OCI-M2 (cell line): ENCODE data around the gene GP1BB.

ENCODE experiments used
- DNase-seq: peaks from one replicate; lab custom pipeline; 2025; ENCODE audit not compliant: unreplicated experiment; lab: John Stamatoyannopoulos, UW

GP1BB gene

GRCh38 chr22:19765477-19766239 lies 42.3 kb downstream of the GP1BB start:
- no peak for DNase-seq

GRCh38 chr22:19766240-19766510 lies 42.8 kb downstream of the GP1BB start:
- DNase-seq: no peak

GRCh38 chr22:19766511-19767426 lies 43.4 kb downstream of the GP1BB start:
- DNase-seq: no peak

- no peak for DNase-seq
Observed at GRCh38 chr22:19767427-19768341, 44.3 kb downstream of the GP1BB start.

GRCh38 chr22:19769393-19769715 lies 46.0 kb downstream of the GP1BB start:
- DNase-seq: no peak

- no peak for DNase-seq
Observed at GRCh38 chr22:19770349-19771220, 47.2 kb downstream of the GP1BB start.

GRCh38 chr22:19772422-19772672 lies 49.0 kb downstream of the GP1BB start:
- DNase-seq: no peak

GRCh38 chr22:19772673-19773469 lies 49.5 kb downstream of the GP1BB start:
- no peak for DNase-seq

- DNase-seq: no peak
Observed at GRCh38 chr22:19773470-19774040, 50.2 kb downstream of the GP1BB start.
